Gastrocnemius medialis (tissue), 4 donors: ENCODE data around the gene KIFC3. TPM values are rescaled to one million over a fixed set of nuclear protein-coding genes. Genes with fewer than 3 reads are reported as not detected.

Experiments used
- ATAC-seq, 2 donors: fragments of 150-250 bp; one replicate each; pipeline ENCODE4 v1.9.1; 2016
- DNase-seq, 2 donors: peaks; one replicate each; pipeline ENCODE4 v3.0.0-alpha.2; 2019
- H3K27ac ChIP-seq, 4 donors: fragments of 200-600 bp; sonication (generic); 1 replicate in 1 of 4; 2 replicates in 3 of 4; pipeline ENCODE4 v1.5.1; 2016 to 2018; ENCODE audit warnings: mild to moderate bottlenecking in 2 of 4, moderate library complexity in 1 of 4
- H3K27me3 ChIP-seq, 3 donors: fragments of 200-600 bp; sonication (generic) in 2 of 3; 1 replicate in 1 of 3; 2 replicates in 2 of 3; pipeline versions ENCODE4 v1.5.1 to v1.6.0; 2016 to 2019; ENCODE audit warnings: mild to moderate bottlenecking in 1 of 3, moderate library complexity in 1 of 3
- H3K36me3 ChIP-seq, 2 donors: fragments of 200-600 bp; sonication (generic) in 1 of 2; one replicate each; pipeline ENCODE4 v1.5.1; 2017 to 2018
- H3K4me1 ChIP-seq, 2 donors: fragments of 200-600 bp; sonication (generic) in 1 of 2; one replicate each; pipeline ENCODE4 v1.5.1; 2016 to 2017; ENCODE audit warnings: mild to moderate bottlenecking in 2 of 2
- H3K4me3 ChIP-seq, 4 donors: fragments of 200-600 bp; sonication (generic) in 3 of 4; 1 replicate in 1 of 4; 2 replicates in 3 of 4; pipeline ENCODE4 v1.5.1; 2016 to 2019; ENCODE audit warnings: mild to moderate bottlenecking in 2 of 4
- H3K9me3 ChIP-seq, 3 donors: fragments of 200-600 bp; sonication (generic) in 2 of 3; 1 replicate in 1 of 3; 2 replicates in 2 of 3; pipeline ENCODE4 v1.5.1; 2016 to 2019
- CTCF ChIP-seq, 5 experiments: fragments of 450-650 bp in 3 of 5; fragments of 200-600 bp in 2 of 5; sonication (generic) in 2 of 5; IDR thresholded peaks in 4 of 5; conservative IDR thresholded peaks in 1 of 5; 1 replicate in 4 of 5; 2 replicates in 1 of 5; pipeline ENCODE4 v1.5.1; 2016 to 2019; ENCODE audit warnings: antibody characterized with exemption in 5 of 5, mild to moderate bottlenecking in 3 of 5, moderate library complexity in 3 of 5
- POLR2A ChIP-seq, 2 donors: fragments of 450-650 bp; IDR thresholded peaks; one replicate each; pipeline ENCODE4 v1.6.1; 2017; ENCODE audit warnings: antibody characterized with exemption in 2 of 2, mild to moderate bottlenecking in 2 of 2, moderate library complexity in 2 of 2
- in situ Hi-C, 4 donors: fragments of 200-750 bp; cut with MboI; loops; one replicate each; pipeline versions ENCODE4 v1.15.0 to v1.8.0; 2017; ENCODE audit warnings: low sequenced_read_pairs in 4 of 4
- intact Hi-C: fragments of 100-400 bp; cut with DNase I; formaldehyde crosslinking; loops from one replicate; pipeline ENCODE4 v1.15.1; 2023; ENCODE audit warnings: low total_unique reads
- total RNA-seq, 4 donors: library from RNA; depleted of rRNA; stranded (reverse); fragments of >200 nt; gene quantifications; one replicate each; pipeline versions ENCODE4 v1.1.0 to v1.2.3, GENCODE V29; 2016

Gene KIFC3
- total RNA-seq, 4 donors from 2014 or later: 2.1 to 12.0 (median 3.2) TPM

DNA sequence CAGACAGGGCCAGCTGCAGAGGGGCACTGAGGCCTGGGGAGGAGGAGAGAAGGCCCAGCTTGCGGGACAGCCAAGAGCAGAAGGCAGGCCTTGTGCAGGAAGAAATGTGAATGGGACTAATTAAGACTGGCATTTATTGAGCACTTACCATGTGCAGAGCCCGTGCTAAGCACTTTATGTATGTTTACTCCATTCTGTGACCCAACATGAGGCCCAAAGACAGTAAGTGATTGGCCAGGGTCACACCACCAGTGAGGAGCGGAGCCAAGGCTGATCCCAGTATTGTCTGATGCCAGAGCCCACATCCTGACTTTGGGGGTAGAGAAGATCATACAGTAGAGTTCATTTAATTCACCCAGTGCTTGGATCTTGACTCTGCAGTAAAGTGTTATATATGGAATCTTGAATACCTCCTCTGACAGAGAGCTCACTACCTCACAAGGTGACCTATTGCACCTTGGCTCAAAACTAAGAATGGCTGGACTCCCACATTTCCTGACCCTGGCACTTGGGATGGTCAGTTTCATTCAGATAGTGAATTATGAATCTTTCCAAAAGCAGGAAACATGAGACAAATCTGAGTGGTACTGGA lies 53.1 kb downstream of the KIFC3 start:
- no peaks in the 10 kb centered on the region for H3K27me3 ChIP-seq
- in situ Hi-C loops: loop anchor here in 2 of 4 donors (25.0 kb wide), 2 partner anchors 263 to 312 kb away; partner anchors contain the start of genes CIAPIN1 (in 1 of the 2), COQ9 (in 1 of the 2), USB1 (in 1 of the 2) and ZNF319 (in 1 of the 2)
- intact Hi-C loops: no loop called here
- no peak overlapping the region for H3K27ac ChIP-seq
- no peaks in the 10 kb centered on the region for H3K9me3 ChIP-seq
- H3K4me3 ChIP-seq: no peak overlapping the region
- no peak for TF ChIP-seq POLR2A (IDR thresholded peaks at IDR 0.05)
- TF ChIP-seq CTCF (IDR thresholded peaks at IDR 0.05 in 4 of 5, conservative IDR thresholded peaks at IDR 0.05 in 1 of 5): no peak
- peaks cover 0 to 7% of the 10 kb centered on the region in 2 donors for H3K36me3 ChIP-seq
- ATAC-seq (no peak), DNase-seq (no peak)
- H3K4me1 ChIP-seq: no peaks in the 10 kb centered on the region

DNA sequence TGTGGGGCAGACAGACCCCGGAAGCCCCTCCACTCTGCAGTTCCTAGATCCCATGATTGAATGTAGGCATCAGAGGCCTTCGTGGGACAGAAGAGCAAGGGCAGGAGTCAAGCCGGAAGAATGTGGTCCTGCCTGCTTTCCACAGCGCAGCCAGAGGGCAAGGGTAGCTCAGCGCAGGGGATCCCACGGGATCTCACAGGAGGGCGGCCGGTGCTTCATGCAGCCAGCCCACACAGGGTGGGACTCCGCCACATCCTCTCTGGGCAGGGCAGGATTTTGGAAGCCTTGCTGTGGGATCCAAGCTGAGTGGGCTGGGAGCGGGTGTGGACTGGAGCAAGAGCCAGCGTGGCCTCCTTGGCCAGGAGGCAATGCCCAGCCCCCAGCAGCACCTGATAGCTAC lies 53.7 kb downstream of the KIFC3 start:
- no peak for DNase-seq
- Histone ChIP-seq H3K36me3 (peaks cover 0 to 7% of the 10 kb centered on the region in 2 donors), H3K27me3 (no peaks in the 10 kb centered on the region), H3K27ac (no peak overlapping the region), H3K4me1 (no peaks in the 10 kb centered on the region), H3K9me3 (no peaks in the 10 kb centered on the region), H3K4me3 (no peak overlapping the region)
- intact Hi-C loops (no loop called here), in situ Hi-C loops (loop anchor here in 2 of 4 donors (25.0 kb wide), 2 partner anchors 264 to 311 kb away; partner anchors contain the start of genes CIAPIN1 (in 1 of the 2), COQ9 (in 1 of the 2), USB1 (in 1 of the 2) and ZNF319 (in 1 of the 2))
- TF ChIP-seq POLR2A (IDR thresholded peaks at IDR 0.05): no peak
- no peak for TF ChIP-seq CTCF (IDR thresholded peaks at IDR 0.05 in 4 of 5, conservative IDR thresholded peaks at IDR 0.05 in 1 of 5)
- no peak for ATAC-seq

DNA sequence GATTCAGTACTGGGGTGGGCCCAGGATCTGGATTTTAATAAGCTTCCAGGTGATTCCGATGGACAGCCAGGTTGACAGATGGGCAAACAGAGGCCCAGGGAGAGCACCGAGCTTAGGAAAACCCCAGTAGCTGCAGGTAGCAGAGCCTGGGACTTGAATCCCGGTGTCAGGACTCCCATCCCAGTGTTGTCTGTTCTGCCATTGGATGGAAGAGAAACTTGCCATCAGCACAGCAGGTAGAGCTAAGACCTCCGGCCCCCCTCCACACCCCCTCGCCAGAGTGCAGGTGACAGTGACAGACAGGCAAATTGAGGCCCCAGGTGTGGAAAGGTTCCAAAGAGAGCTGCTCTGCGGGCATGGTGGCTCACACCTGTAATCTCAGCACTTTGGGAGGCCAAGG lies 54.3 kb downstream of the KIFC3 start:
- ATAC-seq: no peak
- intact Hi-C loops (no loop called here), in situ Hi-C loops (loop anchor here in 2 of 4 donors (25.0 kb wide), 2 partner anchors 264 to 311 kb away; partner anchors contain the start of genes CIAPIN1 (in 1 of the 2), COQ9 (in 1 of the 2), USB1 (in 1 of the 2) and ZNF319 (in 1 of the 2))
- TF ChIP-seq CTCF (IDR thresholded peaks at IDR 0.05 in 4 of 5, conservative IDR thresholded peaks at IDR 0.05 in 1 of 5): no peak
- no peak for TF ChIP-seq POLR2A (IDR thresholded peaks at IDR 0.05)
- peaks cover 0 to 3% of the 10 kb centered on the region in 2 donors for H3K36me3 ChIP-seq
- no peak overlapping the region for H3K27ac ChIP-seq
- no peaks in the 10 kb centered on the region for H3K9me3 ChIP-seq
- no peaks in the 10 kb centered on the region for H3K27me3 ChIP-seq
- H3K4me1 ChIP-seq: no peaks in the 10 kb centered on the region
- DNase-seq: no peak
- H3K4me3 ChIP-seq: no peak overlapping the region

- in situ Hi-C loops: loop anchor here in 2 of 4 donors (25.0 kb wide), 2 partner anchors 265 to 310 kb away; partner anchors contain the start of genes CIAPIN1 (in 1 of the 2), COQ9 (in 1 of the 2), USB1 (in 1 of the 2) and ZNF319 (in 1 of the 2)
- intact Hi-C loops: no loop called here
Observed at GRCh38 chr16:57747496-57747895, 54.8 kb downstream of the KIFC3 start.

More at GRCh38 chr16:57747496-57747895, 54.8 kb downstream of the KIFC3 start:
- DNase-seq (no peak), ATAC-seq (no peak)
- H3K27ac ChIP-seq: no peak overlapping the region
- H3K27me3 ChIP-seq: no peaks in the 10 kb centered on the region
- H3K4me3 ChIP-seq: no peak overlapping the region
- peaks cover 0 to 3% of the 10 kb centered on the region in 2 donors for H3K36me3 ChIP-seq
- TF ChIP-seq CTCF (IDR thresholded peaks at IDR 0.05 in 4 of 5, conservative IDR thresholded peaks at IDR 0.05 in 1 of 5) (no peak), POLR2A (IDR thresholded peaks at IDR 0.05) (no peak)
- H3K4me1 ChIP-seq: no peaks in the 10 kb centered on the region
- no peaks in the 10 kb centered on the region for H3K9me3 ChIP-seq
